ENCODE measurements around the gene SLC35G2. TPM values are rescaled to one million over a fixed set of nuclear protein-coding genes. Genes with fewer than 3 reads are reported as not detected.
"Not testable (repeated sequence)": the region's sequence is repeated elsewhere in the genome, so short reads cannot be mapped to it uniquely, and the experiment has no call there.

Gene SLC35G2
- total RNA-seq, 1 donor: 8.0 TPM

- Histone ChIP-seq H3K36me3 (ENCODE audit: insufficient read depth, low read length) (no peaks in the 10 kb centered on the region), H3K27me3 (ENCODE audit: insufficient read depth, low read length) (no peaks in the 10 kb centered on the region), H3K4me3 (ENCODE audit: insufficient read depth, low read length) (no peak overlapping the region), H3K4me2 (ENCODE audit: insufficient read depth, low read length) (no peak overlapping the region), H3K4me1 (ENCODE audit: insufficient read depth, low read length) (peaks cover 5% of the 10 kb centered on the region), H4K20me1 (ENCODE audit: insufficient read depth, low read length) (peaks cover 35% of the 10 kb centered on the region), H3K79me2 (ENCODE audit: insufficient read depth, low read length) (peaks cover 88% of the 10 kb centered on the region), H3K9me3 (ENCODE audit: low read depth, low read length) (no peaks in the 10 kb centered on the region), H2AFZ (ENCODE audit: low read length) (no peak overlapping the region), H3K27ac (ENCODE audit: low read depth, low read length) (no peak overlapping the region)
- no peak for TF ChIP-seq CTCF (IDR thresholded peaks at IDR 0.05; ENCODE audit: extremely low read depth, low read depth, low read length)
- no peak for DNase-seq (ENCODE audit: insufficient read length, low spot score, missing footprints)
These were observed 79.6 kb downstream of the SLC35G2 start for GRCh38 chr3:136898549-136898948.

DNA sequence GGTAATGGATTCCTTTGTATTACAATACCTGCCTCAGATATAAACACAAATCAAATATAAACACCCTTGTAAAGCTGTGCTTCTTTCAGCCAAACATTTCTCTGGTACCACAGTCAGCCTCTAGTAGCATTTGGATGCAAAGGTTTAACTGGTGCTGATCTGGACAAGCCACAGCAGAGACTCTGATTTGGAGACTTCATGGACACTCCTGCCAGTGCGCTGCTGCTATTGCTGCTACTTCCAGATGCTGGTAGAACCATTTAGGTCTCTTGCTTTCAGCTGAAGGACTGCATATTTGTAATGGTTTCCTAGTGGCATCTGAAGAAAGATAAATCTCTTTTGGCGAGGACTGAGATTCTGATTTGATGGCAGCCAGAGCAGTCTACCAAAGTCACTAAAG is 80.0 kb downstream of the SLC35G2 start:
- Histone ChIP-seq H3K4me2 (ENCODE audit: insufficient read depth, low read length) (no peak overlapping the region), H3K27ac (ENCODE audit: low read depth, low read length) (no peak overlapping the region), H3K27me3 (ENCODE audit: insufficient read depth, low read length) (no peaks in the 10 kb centered on the region), H3K36me3 (ENCODE audit: insufficient read depth, low read length) (no peaks in the 10 kb centered on the region), H3K79me2 (ENCODE audit: insufficient read depth, low read length) (peaks cover 88% of the 10 kb centered on the region), H3K4me3 (ENCODE audit: insufficient read depth, low read length) (no peak overlapping the region), H4K20me1 (ENCODE audit: insufficient read depth, low read length) (peaks cover 33% of the 10 kb centered on the region), H2AFZ (ENCODE audit: low read length) (no peak overlapping the region), H3K9me3 (ENCODE audit: low read depth, low read length) (no peaks in the 10 kb centered on the region), H3K4me1 (ENCODE audit: insufficient read depth, low read length) (peaks cover under 1% of the 10 kb centered on the region)
- no peak for DNase-seq (ENCODE audit: insufficient read length, low spot score, missing footprints)
- TF ChIP-seq CTCF (IDR thresholded peaks at IDR 0.05; ENCODE audit: extremely low read depth, low read depth, low read length): no peak

- Histone ChIP-seq H2AFZ (ENCODE audit: low read length) (no peak overlapping the region), H3K4me3 (ENCODE audit: insufficient read depth, low read length) (no peak overlapping the region), H3K36me3 (ENCODE audit: insufficient read depth, low read length) (no peaks in the 10 kb centered on the region), H3K79me2 (ENCODE audit: insufficient read depth, low read length) (peaks cover 89% of the 10 kb centered on the region), H3K4me2 (ENCODE audit: insufficient read depth, low read length) (no peak overlapping the region), H3K27ac (ENCODE audit: low read depth, low read length) (no peak overlapping the region), H3K9me3 (ENCODE audit: low read depth, low read length) (no peaks in the 10 kb centered on the region), H3K27me3 (ENCODE audit: insufficient read depth, low read length) (no peaks in the 10 kb centered on the region), H4K20me1 (ENCODE audit: insufficient read depth, low read length) (peaks cover 26% of the 10 kb centered on the region), H3K4me1 (ENCODE audit: insufficient read depth, low read length) (no peaks in the 10 kb centered on the region)
- no peak for TF ChIP-seq CTCF (IDR thresholded peaks at IDR 0.05; ENCODE audit: extremely low read depth, low read depth, low read length)
- no peak for DNase-seq (ENCODE audit: insufficient read length, low spot score, missing footprints)
These were observed 80.8 kb downstream of the SLC35G2 start for GRCh38 chr3:136899622-136900158.

- H3K27ac ChIP-seq (ENCODE audit: low read depth, low read length); H2AFZ ChIP-seq (ENCODE audit: low read length); DNase-seq (ENCODE audit: insufficient read length, low spot score, missing footprints); H3K4me1 ChIP-seq (ENCODE audit: insufficient read depth, low read length); H3K4me3 ChIP-seq (ENCODE audit: insufficient read depth, low read length); H3K36me3 ChIP-seq (ENCODE audit: insufficient read depth, low read length); H3K27me3 ChIP-seq (ENCODE audit: insufficient read depth, low read length); H3K4me2 ChIP-seq (ENCODE audit: insufficient read depth, low read length); H3K9me3 ChIP-seq (ENCODE audit: low read depth, low read length): not testable (repeated sequence)
- Histone ChIP-seq H4K20me1 (ENCODE audit: insufficient read depth, low read length) (peaks cover 33% of the 10 kb centered on the region), H3K79me2 (ENCODE audit: insufficient read depth, low read length) (peaks cover 91% of the 10 kb centered on the region)
These were observed 81.8 kb downstream of the SLC35G2 start for GRCh38 chr3:136900694-136901093.
